GM23338 (cell line): ENCODE measurements around the gene CNN3. TPM values are rescaled to one million over a fixed set of nuclear protein-coding genes. Genes with fewer than 3 reads are reported as not detected.

Experiments used
- ATAC-seq: fragments of 200-7000 bp; cut with Tn5 transposase; 3 replicates; pipeline ENCODE4 v1.9.1; 2020
- DNase-seq: peaks from one replicate; pipeline ENCODE4 v3.0.0-alpha.2; 2015; ENCODE audit warnings: low spot score
- H2AFZ ChIP-seq: fragments of 200-600 bp; sonication (generic); 2 replicates; pipeline ENCODE4 v1.8.0; 2016; ENCODE audit warnings: antibody characterized with exemption, mild to moderate bottlenecking, moderate library complexity
- H3F3A ChIP-seq: fragments of 200-600 bp; sonication (generic); replicated peaks from 2 replicates; pipeline ENCODE4 v1.8.0; 2017; ENCODE audit warnings: antibody characterized with exemption, mixed run types, low read depth
- H3K27ac ChIP-seq: fragments of 200-600 bp; sonication (generic); 2 replicates; pipeline ENCODE4 v1.6.1; 2016; ENCODE audit warnings: low read depth
- H3K27me3 ChIP-seq: fragments of 200-600 bp; sonication (generic); 2 replicates; pipeline ENCODE4 v1.8.0; 2016; ENCODE audit warnings: mild to moderate bottlenecking, mixed run types, moderate library complexity; ENCODE audit not compliant: insufficient read depth
- H3K36me3 ChIP-seq: fragments of 200-600 bp; sonication (generic); 2 replicates; pipeline ENCODE4 v1.8.0; 2016; ENCODE audit warnings: mild to moderate bottlenecking; ENCODE audit not compliant: insufficient read depth
- H3K4me1 ChIP-seq: fragments of 200-600 bp; sonication (generic); 2 replicates; pipeline ENCODE4 v1.8.0; 2016; ENCODE audit warnings: mild to moderate bottlenecking, moderate library complexity; ENCODE audit not compliant: insufficient read depth
- H3K4me2 ChIP-seq: fragments of 200-600 bp; sonication (generic); 2 replicates; pipeline ENCODE4 v1.7.1; 2017; ENCODE audit warnings: mixed run types
- H3K4me3 ChIP-seq: fragments of 200-600 bp; sonication (generic); 2 replicates; pipeline ENCODE4 v1.6.1; 2016; ENCODE audit warnings: mixed run types
- H3K79me2 ChIP-seq: fragments of 200-600 bp; sonication (generic); replicated peaks from 2 replicates; pipeline ENCODE4 v1.8.0; 2017; ENCODE audit warnings: mild to moderate bottlenecking; ENCODE audit not compliant: insufficient read depth
- H3K9me2 ChIP-seq: fragments of 200-600 bp; sonication (generic); 2 replicates; pipeline ENCODE4 v1.8.0; 2017; ENCODE audit not compliant: insufficient read depth
- H4K20me1 ChIP-seq: fragments of 200-600 bp; sonication (generic); replicated peaks from 2 replicates; pipeline ENCODE4 v1.8.0; 2017; ENCODE audit warnings: mild to moderate bottlenecking; ENCODE audit not compliant: insufficient read depth
- H3K27ac Mint-ChIP-seq: 2 replicates; pipeline ENCODE4 v1.8.0; 2020; ENCODE audit warnings: inconsistent platforms, mild to moderate bottlenecking, moderate library complexity, mixed read lengths
- H3K27me3 Mint-ChIP-seq: 3 replicates; pipeline ENCODE4 v1.8.0; 2022; ENCODE audit warnings: low read depth, mild to moderate bottlenecking, moderate library complexity, mixed read lengths, inconsistent platforms; ENCODE audit not compliant: insufficient read depth, poor library complexity
- H3K36me3 Mint-ChIP-seq: 3 replicates; pipeline ENCODE4 v1.8.0; 2021; ENCODE audit warnings: low read depth, mild to moderate bottlenecking, inconsistent platforms, moderate library complexity, mixed read lengths
- H3K4me1 Mint-ChIP-seq: 3 replicates; pipeline ENCODE4 v1.8.0; 2020; ENCODE audit warnings: mild to moderate bottlenecking, inconsistent platforms, mixed read lengths
- H3K4me3 Mint-ChIP-seq: 3 replicates; pipeline ENCODE4 v1.8.0; 2021; ENCODE audit warnings: moderate library complexity, mild to moderate bottlenecking, inconsistent platforms, mixed read lengths
- H3K9me3 Mint-ChIP-seq: 3 replicates; pipeline ENCODE4 v1.8.0; 2020; ENCODE audit warnings: moderate library complexity, mild to moderate bottlenecking, inconsistent platforms, mixed read lengths
- CREB1 ChIP-seq: fragments of 250-450 bp; sonication (Bioruptor Pico); IDR thresholded peaks from 2 replicates; pipeline ENCODE4 v1.5.0; 2020; ENCODE audit warnings: low read depth, mild to moderate bottlenecking, moderate library complexity
- ZNF331 ChIP-seq: fragments of 250-450 bp; sonication (Bioruptor Pico); IDR thresholded peaks from 2 replicates; pipeline ENCODE4 v1.5.0; 2020; ENCODE audit warnings: low read depth, mild to moderate bottlenecking, moderate library complexity
- polyA plus RNA-seq: library from polyadenylated mRNA; unstranded; fragments of >200 nt; fragmentation: Nextera tagmentation; extraction: Ambion mirVana; gene quantifications from 2 replicates; pipeline ENCODE4 v1.2.1, GENCODE V29; 2016
- total RNA-seq: library from RNA; depleted of rRNA; stranded (reverse); fragments of >200 nt; shearing (Covaris generic); gene quantifications from 2 replicates; pipeline ENCODE4 v1.2.3, GENCODE V29; 2014
- TF ChIP-seq, protein P1 (sequence below): fragments of 250-450 bp; sonication (Bioruptor Pico); IDR thresholded peaks from 2 replicates; pipeline ENCODE4 v1.5.0; 2020; ENCODE audit warnings: mild to moderate bottlenecking, moderate library complexity

CNN3 gene
- total and polyA plus RNA-seq, 2 experiments from 2014 or later: 220 to 312 TPM

DNA sequence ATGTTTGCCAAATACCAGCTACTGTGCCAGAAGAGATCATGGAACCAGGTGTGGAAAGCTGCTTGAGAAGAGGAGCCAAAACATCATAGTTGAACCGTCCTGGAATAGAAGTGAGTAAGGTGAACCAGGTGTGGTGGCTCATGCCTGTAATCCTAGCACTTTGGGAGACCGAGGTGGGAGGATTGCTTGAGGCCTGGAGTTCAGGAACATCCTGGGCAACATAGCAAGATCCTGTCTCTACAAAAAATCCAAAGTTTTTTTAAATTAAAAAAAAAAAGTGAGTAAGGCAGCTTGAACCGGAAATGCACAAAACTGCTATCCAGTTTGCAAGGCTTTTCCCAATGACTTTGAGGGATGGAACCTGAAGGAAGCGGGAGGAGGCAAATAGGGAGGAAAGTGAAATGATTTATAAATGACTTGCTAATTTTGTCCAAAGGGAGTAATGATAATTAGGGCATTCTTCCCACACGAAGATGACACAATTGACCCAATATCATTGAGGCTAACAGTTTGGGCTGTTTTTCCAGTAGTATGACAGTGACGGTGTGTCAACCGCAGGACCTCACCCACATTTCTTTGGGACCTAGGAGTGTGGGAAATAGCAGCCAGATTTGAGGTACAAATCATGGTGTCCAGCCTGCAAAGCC, 1.5 kb upstream of the CNN3 start (continued):
- TF ChIP-seq, protein P1, sequence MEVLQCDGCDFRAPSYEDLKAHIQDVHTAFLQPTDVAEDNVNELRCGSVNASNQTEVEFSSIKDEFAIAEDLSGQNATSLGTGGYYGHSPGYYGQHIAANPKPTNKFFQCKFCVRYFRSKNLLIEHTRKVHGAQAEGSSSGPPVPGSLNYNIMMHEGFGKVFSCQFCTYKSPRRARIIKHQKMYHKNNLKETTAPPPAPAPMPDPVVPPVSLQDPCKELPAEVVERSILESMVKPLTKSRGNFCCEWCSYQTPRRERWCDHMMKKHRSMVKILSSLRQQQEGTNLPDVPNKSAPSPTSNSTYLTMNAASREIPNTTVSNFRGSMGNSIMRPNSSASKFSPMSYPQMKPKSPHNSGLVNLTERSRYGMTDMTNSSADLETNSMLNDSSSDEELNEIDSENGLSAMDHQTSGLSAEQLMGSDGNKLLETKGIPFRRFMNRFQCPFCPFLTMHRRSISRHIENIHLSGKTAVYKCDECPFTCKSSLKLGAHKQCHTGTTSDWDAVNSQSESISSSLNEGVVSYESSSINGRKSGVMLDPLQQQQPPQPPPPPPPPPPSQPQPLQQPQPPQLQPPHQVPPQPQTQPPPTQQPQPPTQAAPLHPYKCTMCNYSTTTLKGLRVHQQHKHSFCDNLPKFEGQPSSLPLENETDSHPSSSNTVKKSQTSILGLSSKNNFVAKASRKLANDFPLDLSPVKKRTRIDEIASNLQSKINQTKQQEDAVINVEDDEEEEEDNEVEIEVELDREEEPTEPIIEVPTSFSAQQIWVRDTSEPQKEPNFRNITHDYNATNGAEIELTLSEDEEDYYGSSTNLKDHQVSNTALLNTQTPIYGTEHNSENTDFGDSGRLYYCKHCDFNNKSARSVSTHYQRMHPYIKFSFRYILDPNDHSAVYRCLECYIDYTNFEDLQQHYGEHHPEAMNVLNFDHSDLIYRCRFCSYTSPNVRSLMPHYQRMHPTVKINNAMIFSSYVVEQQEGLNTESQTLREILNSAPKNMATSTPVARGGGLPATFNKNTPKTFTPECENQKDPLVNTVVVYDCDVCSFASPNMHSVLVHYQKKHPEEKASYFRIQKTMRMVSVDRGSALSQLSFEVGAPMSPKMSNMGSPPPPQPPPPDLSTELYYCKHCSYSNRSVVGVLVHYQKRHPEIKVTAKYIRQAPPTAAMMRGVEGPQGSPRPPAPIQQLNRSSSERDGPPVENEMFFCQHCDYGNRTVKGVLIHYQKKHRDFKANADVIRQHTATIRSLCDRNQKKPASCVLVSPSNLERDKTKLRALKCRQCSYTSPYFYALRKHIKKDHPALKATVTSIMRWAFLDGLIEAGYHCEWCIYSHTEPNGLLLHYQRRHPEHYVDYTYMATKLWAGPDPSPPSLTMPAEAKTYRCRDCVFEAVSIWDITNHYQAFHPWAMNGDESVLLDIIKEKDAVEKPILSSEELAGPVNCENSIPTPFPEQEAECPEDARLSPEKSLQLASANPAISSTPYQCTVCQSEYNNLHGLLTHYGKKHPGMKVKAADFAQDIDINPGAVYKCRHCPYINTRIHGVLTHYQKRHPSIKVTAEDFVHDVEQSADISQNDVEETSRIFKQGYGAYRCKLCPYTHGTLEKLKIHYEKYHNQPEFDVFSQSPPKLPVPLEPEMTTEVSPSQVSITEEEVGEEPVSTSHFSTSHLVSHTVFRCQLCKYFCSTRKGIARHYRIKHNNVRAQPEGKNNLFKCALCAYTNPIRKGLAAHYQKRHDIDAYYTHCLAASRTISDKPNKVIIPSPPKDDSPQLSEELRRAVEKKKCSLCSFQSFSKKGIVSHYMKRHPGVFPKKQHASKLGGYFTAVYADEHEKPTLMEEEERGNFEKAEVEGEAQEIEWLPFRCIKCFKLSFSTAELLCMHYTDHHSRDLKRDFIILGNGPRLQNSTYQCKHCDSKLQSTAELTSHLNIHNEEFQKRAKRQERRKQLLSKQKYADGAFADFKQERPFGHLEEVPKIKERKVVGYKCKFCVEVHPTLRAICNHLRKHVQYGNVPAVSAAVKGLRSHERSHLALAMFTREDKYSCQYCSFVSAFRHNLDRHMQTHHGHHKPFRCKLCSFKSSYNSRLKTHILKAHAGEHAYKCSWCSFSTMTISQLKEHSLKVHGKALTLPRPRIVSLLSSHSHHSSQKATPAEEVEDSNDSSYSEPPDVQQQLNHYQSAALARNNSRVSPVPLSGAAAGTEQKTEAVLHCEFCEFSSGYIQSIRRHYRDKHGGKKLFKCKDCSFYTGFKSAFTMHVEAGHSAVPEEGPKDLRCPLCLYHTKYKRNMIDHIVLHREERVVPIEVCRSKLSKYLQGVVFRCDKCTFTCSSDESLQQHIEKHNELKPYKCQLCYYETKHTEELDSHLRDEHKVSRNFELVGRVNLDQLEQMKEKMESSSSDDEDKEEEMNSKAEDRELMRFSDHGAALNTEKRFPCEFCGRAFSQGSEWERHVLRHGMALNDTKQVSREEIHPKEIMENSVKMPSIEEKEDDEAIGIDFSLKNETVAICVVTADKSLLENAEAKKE (CRISPR knock-in tag): no peak

DNA sequence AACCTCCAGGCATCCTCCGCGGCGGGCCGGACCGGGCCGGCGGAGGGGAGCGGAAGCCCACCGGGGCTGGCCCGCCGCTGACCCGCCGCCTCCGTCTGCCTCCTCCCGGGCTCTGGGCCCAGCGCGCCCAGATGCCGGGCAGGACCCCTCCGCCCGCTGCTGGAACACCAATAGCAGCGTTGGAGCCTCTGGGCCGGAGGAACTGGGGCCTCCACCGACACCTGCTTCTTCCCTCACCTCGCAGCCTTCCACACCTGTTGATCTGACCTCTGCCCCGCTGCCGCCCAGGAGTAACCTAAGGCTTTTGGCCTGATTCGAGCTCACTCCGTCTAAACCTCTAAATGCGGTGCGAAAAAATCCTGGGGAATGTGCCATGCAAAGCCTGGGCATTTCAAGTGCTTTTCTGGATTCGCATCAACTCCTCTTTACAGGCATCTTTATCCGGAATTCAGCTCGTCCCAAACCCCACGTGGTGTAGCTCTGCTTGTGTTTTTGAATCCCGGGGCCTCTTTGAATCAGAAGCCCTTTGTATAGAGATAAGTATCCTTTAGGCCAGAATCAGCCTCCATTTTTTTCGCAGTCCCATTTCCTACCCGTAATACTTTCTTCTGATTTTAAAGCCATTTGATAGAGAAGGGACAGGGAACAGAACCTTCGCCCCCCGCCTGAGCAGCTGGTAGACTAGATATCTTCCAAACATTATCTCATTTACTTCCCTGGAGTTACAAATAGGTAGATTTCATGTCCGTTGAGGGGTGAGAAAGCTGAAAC, 680 bp upstream of the CNN3 start:
- H3K27ac Mint-ChIP-seq: peak overlapping the region; percentile 98
- Histone ChIP-seq H3K4me1 (peaks cover 47% of the 10 kb centered on the region), H3K27me3 (no peaks in the 10 kb centered on the region), H3K27ac (peak overlapping the region; percentile 97), H4K20me1 (peaks cover 24% of the 10 kb centered on the region), H2AFZ (0 out of 2 replicates have a peak overlapping the region, but pooled peaks have one; percentile 29), H3F3A (peaks cover 12% of the 10 kb centered on the region), H3K9me2 (peaks cover 6% of the 10 kb centered on the region; the same call in 1 of the 2 replicates), H3K4me3 (peak overlapping the region; percentile 92), H3K36me3 (no peaks in the 10 kb centered on the region), H3K79me2 (peaks cover 64% of the 10 kb centered on the region), H3K4me2 (peak overlapping the region; percentile 85)
- peaks cover 59% of the 10 kb centered on the region for H3K4me1 Mint-ChIP-seq
- H3K9me3 Mint-ChIP-seq: peaks cover 4% of the 10 kb centered on the region; the same call in 2 of the 3 replicates
- H3K36me3 Mint-ChIP-seq: peaks cover 20% of the 10 kb centered on the region
- peak overlapping the region; percentile 89 for H3K4me3 Mint-ChIP-seq
- peaks cover 20% of the 10 kb centered on the region for H3K27me3 Mint-ChIP-seq
- DNase-seq: peak; percentile 82
- TF ChIP-seq ZNF331 (CRISPR knock-in tag) (no peak), CREB1 (CRISPR knock-in tag) (0 out of 2 replicates have a peak, but pooled peaks have one; percentile 0)
- ATAC-seq: peak; percentile 37; the same call in 2 of the 3 replicates
